ENCODE data around the gene CENPV.

CENPV gene

GRCh38 chr17:16339402-16339801, 13.9 kb downstream of the CENPV start:
- Histone ChIP-seq H3K4me3 (no peak overlapping the region), H3K36me3 (ENCODE audit: insufficient read depth, low read length) (peaks cover 11% of the 10 kb centered on the region; the same call in 1 of the 2 replicates), H3K27ac (no peak overlapping the region), H3K9me3 (ENCODE audit: low read depth, low read length) (no peaks in the 10 kb centered on the region), H3K9ac (ENCODE audit: insufficient read length) (no peak overlapping the region)
- DNase-seq (ENCODE audit: low read depth, low spot score) = no peak
- TF ChIP-seq FOXP2 (optimal IDR thresholded peaks at IDR 0.05; ENCODE audit: control extremely low read depth, extremely low read length, insufficient read depth) = no peak

GRCh38 chr17:16338391-16338790, 14.9 kb downstream of the CENPV start:
- TF ChIP-seq EZH2 (IDR thresholded peaks at IDR 0.05) (no peak), POLR2AphosphoS5 (IDR thresholded peaks at IDR 0.05; ENCODE audit: borderline replicate concordance, low read depth, low read length) (no peak), FOXP2 (optimal IDR thresholded peaks at IDR 0.05; ENCODE audit: control extremely low read depth, extremely low read length, insufficient read depth) (no peak)
- no peak overlapping the region for H3K4me3 ChIP-seq
- no peak overlapping the region for H3K27ac ChIP-seq
- H3K9me3 ChIP-seq (ENCODE audit: low read depth, low read length) = no peaks in the 10 kb centered on the region
- no peak for DNase-seq (ENCODE audit: low read depth, low spot score)
- no peak overlapping the region for H3K9ac ChIP-seq (ENCODE audit: insufficient read length)
- H3K36me3 ChIP-seq (ENCODE audit: insufficient read depth, low read length) = peaks cover 7% of the 10 kb centered on the region; the same call in 1 of the 2 replicates

GRCh38 chr17:16329519-16330271, 23.6 kb downstream of the CENPV start:
- Histone ChIP-seq H3K27ac (no peak overlapping the region), H3K4me3 (no peak overlapping the region), H3K9ac (ENCODE audit: insufficient read length) (no peak overlapping the region), H3K36me3 (ENCODE audit: insufficient read depth, low read length) (peaks cover 10% of the 10 kb centered on the region; the same call in 1 of the 2 replicates), H3K9me3 (ENCODE audit: low read depth, low read length) (no peaks in the 10 kb centered on the region)
- TF ChIP-seq POLR2AphosphoS5 (IDR thresholded peaks at IDR 0.05; ENCODE audit: borderline replicate concordance, low read depth, low read length) (no peak), EZH2 (IDR thresholded peaks at IDR 0.05) (no peak), FOXP2 (optimal IDR thresholded peaks at IDR 0.05; ENCODE audit: control extremely low read depth, extremely low read length, insufficient read depth) (no peak)
- DNase-seq (ENCODE audit: low read depth, low spot score) = no peak

- Histone ChIP-seq H3K36me3 (ENCODE audit: insufficient read depth, low read length) (peaks cover 10% of the 10 kb centered on the region; the same call in 1 of the 2 replicates), H3K27ac (no peak overlapping the region), H3K9ac (ENCODE audit: insufficient read length) (no peak overlapping the region), H3K4me3 (no peak overlapping the region), H3K9me3 (ENCODE audit: low read depth, low read length) (no peaks in the 10 kb centered on the region)
- no peak for DNase-seq (ENCODE audit: low read depth, low spot score)
- TF ChIP-seq EZH2 (IDR thresholded peaks at IDR 0.05) (no peak), POLR2AphosphoS5 (IDR thresholded peaks at IDR 0.05; ENCODE audit: borderline replicate concordance, low read depth, low read length) (no peak), FOXP2 (optimal IDR thresholded peaks at IDR 0.05; ENCODE audit: control extremely low read depth, extremely low read length, insufficient read depth) (no peak)
Observed at GRCh38 chr17:16328997-16329396, 24.3 kb downstream of the CENPV start.

- DNase-seq (ENCODE audit: low read depth, low spot score) = no peak
- Histone ChIP-seq H3K36me3 (ENCODE audit: insufficient read depth, low read length) (peaks cover 16% of the 10 kb centered on the region; the same call in 1 of the 2 replicates), H3K9ac (ENCODE audit: insufficient read length) (no peak overlapping the region)
Observed at GRCh38 chr17:16327018-16327417, 26.3 kb downstream of the CENPV start.

GRCh38 chr17:16325964-16326363, 27.3 kb downstream of the CENPV start:
- no peak overlapping the region for H3K9ac ChIP-seq (ENCODE audit: insufficient read length)
- DNase-seq (ENCODE audit: low read depth, low spot score) = no peak
- H3K9me3 ChIP-seq (ENCODE audit: low read depth, low read length) = no peaks in the 10 kb centered on the region
- no peak overlapping the region for H3K4me3 ChIP-seq
- TF ChIP-seq POLR2AphosphoS5 (IDR thresholded peaks at IDR 0.05; ENCODE audit: borderline replicate concordance, low read depth, low read length) (no peak), FOXP2 (optimal IDR thresholded peaks at IDR 0.05; ENCODE audit: control extremely low read depth, extremely low read length, insufficient read depth) (no peak), EZH2 (IDR thresholded peaks at IDR 0.05) (no peak)
- peaks cover 16% of the 10 kb centered on the region; the same call in 1 of the 2 replicates for H3K36me3 ChIP-seq (ENCODE audit: insufficient read depth, low read length)
- H3K27ac ChIP-seq = no peak overlapping the region

More at GRCh38 chr17:16327018-16327417, 26.3 kb downstream of the CENPV start:
- TF ChIP-seq EZH2 (IDR thresholded peaks at IDR 0.05) (no peak), FOXP2 (optimal IDR thresholded peaks at IDR 0.05; ENCODE audit: control extremely low read depth, extremely low read length, insufficient read depth) (no peak), POLR2AphosphoS5 (IDR thresholded peaks at IDR 0.05; ENCODE audit: borderline replicate concordance, low read depth, low read length) (no peak)
- Histone ChIP-seq H3K27ac (no peak overlapping the region), H3K4me3 (no peak overlapping the region), H3K9me3 (ENCODE audit: low read depth, low read length) (no peaks in the 10 kb centered on the region)

GRCh38 chr17:16322636-16323035, 30.6 kb downstream of the CENPV start:
- TF ChIP-seq EZH2 (IDR thresholded peaks at IDR 0.05) = no peak
- TF ChIP-seq POLR2AphosphoS5 (IDR thresholded peaks at IDR 0.05; ENCODE audit: borderline replicate concordance, low read depth, low read length) = no peak
- no peak for TF ChIP-seq FOXP2 (optimal IDR thresholded peaks at IDR 0.05; ENCODE audit: control extremely low read depth, extremely low read length, insufficient read depth)

GRCh38 chr17:16319969-16320368, 33.3 kb downstream of the CENPV start:
- H3K36me3 ChIP-seq (ENCODE audit: insufficient read depth, low read length) = peaks cover 5% of the 10 kb centered on the region; the same call in 1 of the 2 replicates
- no peak overlapping the region for H3K9ac ChIP-seq (ENCODE audit: insufficient read length)
- no peak overlapping the region for H3K27ac ChIP-seq
- TF ChIP-seq FOXP2 (optimal IDR thresholded peaks at IDR 0.05; ENCODE audit: control extremely low read depth, extremely low read length, insufficient read depth) = no peak
- TF ChIP-seq POLR2AphosphoS5 (IDR thresholded peaks at IDR 0.05; ENCODE audit: borderline replicate concordance, low read depth, low read length) = no peak
- TF ChIP-seq EZH2 (IDR thresholded peaks at IDR 0.05) = no peak
- H3K9me3 ChIP-seq (ENCODE audit: low read depth, low read length) = no peaks in the 10 kb centered on the region
- no peak overlapping the region for H3K4me3 ChIP-seq
- no peak for DNase-seq (ENCODE audit: low read depth, low spot score)

More at GRCh38 chr17:16322636-16323035, 30.6 kb downstream of the CENPV start:
- Histone ChIP-seq H3K36me3 (ENCODE audit: insufficient read depth, low read length) (peaks cover 16% of the 10 kb centered on the region; the same call in 1 of the 2 replicates), H3K9me3 (ENCODE audit: low read depth, low read length) (no peaks in the 10 kb centered on the region), H3K9ac (ENCODE audit: insufficient read length) (no peak overlapping the region), H3K4me3 (no peak overlapping the region), H3K27ac (no peak overlapping the region)
- no peak for DNase-seq (ENCODE audit: low read depth, low spot score)
